HG02642 (cell line): ENCODE data around the gene SSR4.

Experiments used
- ATAC-seq: cut with Tn5 transposase; IDR thresholded peaks from one replicate; pipeline ENCODE4 v1.9.1; 2021; ENCODE audit warnings: mild to moderate bottlenecking; ENCODE audit not compliant: unreplicated experiment, poor library complexity

The SSR4 gene

DNA sequence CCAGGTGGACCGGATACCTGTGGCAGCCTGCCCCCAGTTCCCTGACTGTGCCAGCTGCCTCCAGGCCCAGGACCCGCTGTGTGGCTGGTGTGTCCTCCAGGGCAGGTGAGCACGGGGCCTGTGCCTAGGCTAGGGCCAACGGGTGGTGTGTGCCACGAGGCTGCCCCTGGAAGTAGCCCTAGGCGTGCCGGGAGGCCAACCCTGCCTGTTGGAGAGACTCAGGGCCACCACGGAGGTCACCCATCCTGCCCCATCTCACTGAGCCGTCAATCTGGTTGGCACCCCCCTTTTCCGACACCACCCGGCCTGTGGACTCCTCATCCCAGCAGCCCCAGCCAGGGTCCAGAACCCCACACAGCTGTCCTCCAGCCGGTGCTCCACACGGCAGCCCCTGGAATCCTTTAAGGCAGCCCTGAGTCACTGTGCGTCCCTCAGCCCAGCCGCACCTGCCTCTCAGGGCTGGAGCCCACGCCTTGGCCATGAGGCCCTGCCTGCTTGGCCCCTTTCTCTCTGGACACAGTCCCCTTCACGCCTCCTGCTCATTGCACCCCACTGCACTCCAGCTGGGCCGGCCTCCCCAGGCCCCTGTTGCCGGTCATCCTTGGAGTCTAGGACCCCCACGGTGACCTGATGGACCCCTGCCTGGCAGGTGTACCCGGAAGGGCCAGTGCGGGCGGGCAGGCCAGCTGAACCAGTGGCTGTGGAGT, 25.2 kb upstream of the SSR4 start:
- no peak for ATAC-seq

- no peak for ATAC-seq
Measured at GRCh38 chrX:153769865-153770600, 24.4 kb upstream of the SSR4 start.

- no peak for ATAC-seq
Measured at GRCh38 chrX:153770601-153771414, 23.7 kb upstream of the SSR4 start.

DNA sequence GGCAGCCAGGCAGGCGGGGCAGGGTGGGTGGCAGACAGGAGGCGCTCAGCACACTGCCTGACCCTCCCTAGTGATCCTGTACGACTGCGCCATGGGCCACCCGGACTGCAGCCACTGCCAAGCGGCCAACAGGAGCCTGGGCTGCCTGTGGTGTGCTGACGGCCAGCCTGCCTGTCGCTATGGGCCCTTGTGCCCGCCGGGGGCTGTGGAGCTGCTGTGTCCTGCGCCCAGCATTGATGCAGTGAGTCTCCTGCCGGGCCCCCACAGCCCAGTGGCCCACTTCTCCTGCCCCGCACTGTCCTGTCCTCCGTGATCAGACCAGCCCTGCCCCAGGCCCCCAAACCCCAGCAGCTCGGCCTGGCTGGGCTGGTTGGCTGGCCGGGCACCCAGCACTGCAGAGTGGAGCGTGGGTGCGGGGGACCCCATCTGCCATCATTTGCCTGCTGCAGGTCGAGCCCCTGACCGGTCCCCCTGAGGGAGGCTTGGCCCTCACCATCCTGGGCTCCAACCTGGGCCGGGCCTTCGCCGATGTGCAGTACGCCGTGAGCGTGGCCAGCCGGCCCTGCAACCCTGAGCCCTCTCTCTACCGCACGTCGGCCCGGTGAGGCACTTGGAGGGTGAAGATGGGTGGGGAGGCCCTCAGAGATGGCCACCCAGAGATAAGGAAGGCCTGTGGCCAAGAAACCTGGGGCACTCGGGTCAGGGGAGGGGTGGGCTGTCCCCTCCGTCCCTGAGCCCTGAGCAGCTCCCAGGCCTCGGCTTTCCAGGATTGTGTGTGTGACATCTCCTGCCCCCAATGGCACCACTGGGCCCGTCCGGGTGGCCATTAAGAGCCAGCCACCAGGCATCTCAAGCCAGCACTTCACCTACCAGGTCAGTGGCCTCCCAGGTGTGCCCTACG, 22.8 kb upstream of the SSR4 start:
- no peak for ATAC-seq

DNA sequence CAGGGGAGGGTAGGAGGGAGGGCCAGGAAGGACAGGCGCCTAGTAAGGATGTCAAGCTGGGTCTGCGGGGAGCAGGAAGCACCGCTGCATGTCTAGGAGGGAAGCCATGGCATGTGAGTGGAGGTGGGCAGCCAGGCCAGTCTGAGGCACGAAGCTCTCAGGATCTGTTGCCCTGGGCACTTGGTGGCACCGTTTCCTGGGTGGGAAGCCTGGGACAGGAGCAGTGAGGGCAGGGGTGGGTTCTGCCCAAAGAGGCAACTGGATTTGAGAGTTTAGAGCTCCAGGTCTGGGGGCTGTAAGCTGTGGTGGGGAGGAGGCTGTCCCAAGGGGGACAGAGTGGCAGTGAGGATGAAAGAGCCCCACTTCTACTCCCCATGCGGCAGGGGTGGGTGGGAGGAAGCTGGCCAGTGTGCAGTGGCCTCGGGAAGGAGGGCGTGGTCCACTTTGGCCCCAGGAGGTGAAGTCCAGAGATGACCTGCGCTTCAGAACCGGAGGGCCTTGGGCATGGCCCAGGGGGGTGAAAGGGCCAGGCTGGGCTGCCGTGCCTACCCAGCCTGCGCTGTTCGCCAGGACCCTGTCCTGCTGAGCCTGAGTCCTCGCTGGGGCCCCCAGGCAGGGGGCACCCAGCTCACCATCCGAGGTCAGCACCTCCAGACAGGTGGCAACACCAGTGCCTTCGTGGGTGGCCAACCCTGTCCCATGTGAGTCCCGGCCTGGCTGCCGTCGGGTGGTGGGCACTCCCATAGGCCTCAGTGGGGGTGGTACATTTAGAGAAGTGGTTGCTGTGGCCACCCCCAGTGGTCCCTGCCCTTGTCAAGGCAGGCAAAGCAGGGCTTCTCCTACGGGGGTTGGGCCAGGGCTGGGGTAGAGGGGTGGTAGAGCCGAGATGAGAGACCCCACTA, 21.9 kb upstream of the SSR4 start:
- ATAC-seq, result no peak

DNA sequence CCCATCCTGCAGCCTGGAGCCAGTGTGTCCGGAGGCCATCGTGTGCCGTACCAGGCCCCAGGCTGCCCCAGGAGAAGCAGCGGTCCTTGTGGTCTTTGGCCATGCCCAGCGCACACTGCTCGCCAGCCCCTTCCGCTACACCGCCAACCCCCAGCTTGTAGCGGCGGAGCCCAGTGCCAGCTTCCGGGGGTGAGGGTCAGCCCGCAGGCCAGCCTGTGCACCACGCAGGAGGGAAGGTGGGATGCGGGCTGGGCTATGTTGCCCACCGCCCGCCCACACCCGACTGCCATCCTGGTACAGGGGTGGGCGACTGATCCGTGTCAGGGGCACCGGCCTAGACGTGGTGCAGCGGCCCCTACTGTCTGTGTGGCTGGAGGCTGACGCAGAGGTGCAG, 21.3 kb upstream of the SSR4 start:
- ATAC-seq, result no peak

DNA sequence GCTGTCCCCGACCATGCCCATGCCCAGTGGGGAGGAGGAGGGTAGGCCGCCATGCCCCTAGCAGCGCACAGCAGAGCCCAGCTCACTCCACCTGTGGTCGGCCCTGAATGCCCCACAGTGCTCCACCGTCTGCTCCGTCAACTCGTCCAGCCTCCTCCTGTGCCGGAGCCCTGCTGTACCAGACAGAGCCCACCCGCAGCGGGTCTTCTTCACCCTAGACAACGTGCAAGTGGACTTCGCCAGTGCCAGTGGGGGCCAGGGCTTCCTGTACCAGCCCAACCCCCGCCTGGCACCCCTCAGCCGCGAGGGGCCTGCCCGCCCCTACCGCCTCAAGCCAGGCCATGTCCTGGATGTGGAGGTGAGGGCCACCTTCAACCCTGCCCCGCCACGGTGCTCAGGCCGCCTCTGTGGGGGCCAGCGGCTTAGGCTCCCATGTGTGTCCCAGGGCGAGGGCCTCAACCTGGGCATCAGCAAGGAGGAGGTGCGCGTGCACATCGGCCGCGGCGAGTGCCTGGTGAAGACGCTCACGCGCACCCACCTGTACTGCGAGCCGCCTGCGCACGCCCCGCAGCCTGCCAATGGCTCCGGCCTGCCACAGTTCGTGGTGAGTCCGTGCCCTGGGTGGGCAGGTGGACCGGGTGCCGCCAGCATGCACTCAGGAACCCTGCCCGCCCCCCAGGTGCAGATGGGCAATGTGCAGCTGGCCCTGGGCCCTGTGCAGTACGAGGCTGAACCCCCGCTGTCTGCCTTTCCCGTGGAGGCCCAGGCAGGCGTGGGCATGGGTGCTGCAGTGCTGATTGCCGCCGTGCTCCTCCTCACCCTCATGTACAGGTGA, 20.5 kb upstream of the SSR4 start:
- no peak for ATAC-seq

GRCh38 chrX:153774576-153775292, 19.7 kb upstream of the SSR4 start:
- ATAC-seq, result no peak

- no peak for ATAC-seq
Measured at GRCh38 chrX:153775293-153776119, 19.0 kb upstream of the SSR4 start.

- no peak for ATAC-seq
Measured at GRCh38 chrX:153776120-153776599, 18.3 kb upstream of the SSR4 start.

DNA sequence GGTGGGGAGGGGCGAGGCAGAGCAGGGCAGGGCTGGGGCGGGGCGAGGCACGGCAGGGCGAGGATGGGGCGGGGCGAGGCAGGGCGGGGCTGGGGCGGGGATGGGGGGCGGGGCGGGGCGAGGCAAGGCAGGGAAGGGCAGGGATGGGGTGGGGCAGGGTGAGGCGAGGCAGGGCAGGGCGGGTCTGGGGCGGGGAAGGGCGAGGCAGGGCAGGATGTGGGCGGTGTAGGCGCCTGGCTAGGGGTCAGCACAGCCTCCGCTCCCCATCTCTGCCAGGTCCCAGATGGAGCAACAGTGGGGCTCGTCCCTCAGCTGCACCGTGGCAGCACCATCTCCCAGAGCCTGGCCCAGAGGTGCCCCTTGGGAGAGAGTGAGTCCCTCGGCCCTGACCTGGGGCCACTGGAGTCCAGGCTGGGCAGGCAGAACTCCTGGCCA, 17.8 kb upstream of the SSR4 start:
- no peak for ATAC-seq

DNA sequence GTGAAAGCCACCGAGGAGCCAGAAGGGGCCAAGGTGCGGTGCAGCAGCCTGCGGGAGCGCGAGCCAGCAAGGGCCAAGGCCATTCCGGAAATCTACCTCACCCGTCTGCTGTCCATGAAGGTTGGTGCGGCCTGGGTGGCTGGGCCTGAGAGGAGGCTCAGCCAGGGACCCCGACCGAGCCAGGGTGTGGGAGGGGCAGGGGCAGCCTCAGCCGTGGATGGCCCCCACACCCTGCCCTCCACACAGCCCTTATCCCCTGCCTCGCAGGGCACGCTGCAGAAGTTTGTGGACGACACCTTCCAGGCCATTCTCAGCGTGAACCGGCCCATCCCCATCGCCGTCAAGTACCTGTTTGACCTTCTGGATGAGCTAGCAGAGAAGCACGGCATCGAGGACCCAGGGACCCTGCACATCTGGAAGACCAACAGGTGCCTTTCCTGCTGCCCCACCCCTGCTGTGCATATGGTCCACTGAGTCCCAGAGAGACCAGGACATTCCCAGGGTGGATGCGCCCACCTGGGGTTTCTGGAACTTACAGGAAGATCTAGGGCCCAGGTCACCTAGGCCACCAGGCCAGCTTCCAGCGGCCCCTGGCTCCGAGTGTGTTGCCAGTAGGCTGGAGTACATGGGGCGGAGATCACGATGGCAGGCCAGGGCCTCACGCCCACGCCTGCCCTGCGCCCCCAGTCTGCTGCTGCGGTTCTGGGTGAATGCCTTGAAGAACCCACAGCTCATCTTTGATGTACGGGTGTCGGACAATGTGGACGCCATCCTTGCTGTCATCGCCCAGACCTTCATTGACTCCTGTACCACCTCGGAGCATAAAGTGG, 17.0 kb upstream of the SSR4 start:
- no peak for ATAC-seq

- no peak for ATAC-seq
Measured at GRCh38 chrX:153778181-153778580, 16.3 kb upstream of the SSR4 start.

- no peak for ATAC-seq
Measured at GRCh38 chrX:153778684-153779101, 15.8 kb upstream of the SSR4 start.

DNA sequence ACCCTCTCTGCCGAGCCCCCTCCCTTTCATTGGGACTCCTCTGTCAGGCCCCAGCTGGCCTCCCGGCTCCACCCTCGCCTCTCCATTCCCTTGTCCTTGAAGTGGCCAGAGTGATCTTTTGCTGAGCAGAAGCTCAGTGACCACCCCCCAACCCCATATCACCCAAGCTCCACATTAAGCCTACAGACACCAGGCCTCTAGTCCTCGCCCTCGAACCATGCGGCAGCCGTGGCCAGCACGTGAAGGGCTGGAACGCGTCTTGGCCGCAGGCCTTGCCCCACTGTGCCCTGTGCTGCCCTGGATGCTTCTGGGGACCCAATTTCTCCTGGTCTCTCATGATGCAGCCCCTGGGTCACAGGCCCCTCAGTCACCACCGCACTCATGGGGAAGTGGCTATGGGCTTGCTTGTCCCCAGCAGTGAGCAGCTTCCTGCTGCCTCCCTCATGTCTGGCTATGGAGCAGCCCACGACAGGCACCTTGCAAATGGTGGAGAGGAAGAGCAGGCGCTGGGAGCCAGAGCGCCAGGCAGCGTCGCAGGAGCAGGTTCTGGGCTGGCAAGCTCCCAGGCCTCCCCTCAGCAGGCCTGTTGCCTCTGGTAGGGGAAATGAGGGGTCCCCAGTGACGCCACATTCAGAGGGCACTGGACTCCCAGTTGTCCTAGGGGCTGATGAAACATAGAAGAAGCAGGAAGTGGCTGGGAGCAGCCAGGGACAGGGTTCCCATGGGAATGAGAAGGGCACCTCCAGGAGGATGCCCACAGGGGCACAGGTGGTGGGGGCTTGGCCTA, 14.4 kb upstream of the SSR4 start:
- ATAC-seq, result no peak
